ENCODE measurements around the gene PDYN.

Gene PDYN

DNA sequence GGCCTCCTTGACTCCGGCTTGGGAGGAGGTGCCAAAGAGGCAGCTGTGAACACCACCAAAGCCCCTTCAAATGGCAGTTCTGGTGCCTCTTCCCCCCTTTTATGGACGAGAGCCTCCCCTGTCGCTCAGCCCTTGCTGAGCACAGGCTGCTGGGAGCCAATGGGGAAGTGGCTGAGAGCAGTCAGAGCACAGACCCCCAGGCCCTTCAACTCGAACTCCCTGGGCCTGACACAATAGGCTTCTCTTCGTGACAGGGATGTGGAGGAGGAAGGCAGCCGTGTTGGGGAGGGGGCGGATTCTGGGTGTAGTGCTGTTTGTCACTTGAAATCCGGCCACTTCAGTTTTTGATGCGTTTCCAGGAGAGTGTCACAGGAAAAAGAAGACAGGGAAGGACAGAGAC lies at the start of gene PDYN:
PDYN (minus strand) TSS at position 73 of the 400 bp plus-strand sequence. CDS start 10,974 bp downstream, outside the sequence.
- Histone ChIP-seq H3K4me3 (ENCODE audit: low read depth in 1 of 2, low read length in 2 of 2) (no peak within 1 kb of the TSS), H3K36me3 (ENCODE audit: insufficient read depth, low read length) (no peaks in the 10 kb centered on the region), H3K9me3 (ENCODE audit: insufficient read depth, low read length, severe bottlenecking) (no peaks in the 10 kb centered on the region), H3K27me3 (ENCODE audit: insufficient read depth, low read length, poor library complexity) (peaks cover 39% of the 10 kb centered on the region), H4K20me1 (ENCODE audit: insufficient read depth, low read length) (peaks cover 12% of the 10 kb centered on the region; the same call in 1 of the 2 replicates), H3K4me2 (ENCODE audit: insufficient read depth, low read length) (no peak within 1 kb of the TSS), H2AFZ (ENCODE audit: low read depth, low read length) (no peak within 1 kb of the TSS), H3K9ac (ENCODE audit: low read depth, low read length) (no peak within 1 kb of the TSS), H3K4me1 (ENCODE audit: insufficient read depth, low read length) (no peaks in the 10 kb centered on the region), H3K27ac (ENCODE audit: low read length) (no peak within 1 kb of the TSS), H3K79me2 (ENCODE audit: insufficient read depth, low read length) (no peaks in the 10 kb centered on the region)
- no peak for TF ChIP-seq EZH2 (IDR thresholded peaks at IDR 0.05; ENCODE audit: borderline replicate concordance, low read depth, low read length, severe bottlenecking)
- TF ChIP-seq, protein P1, sequence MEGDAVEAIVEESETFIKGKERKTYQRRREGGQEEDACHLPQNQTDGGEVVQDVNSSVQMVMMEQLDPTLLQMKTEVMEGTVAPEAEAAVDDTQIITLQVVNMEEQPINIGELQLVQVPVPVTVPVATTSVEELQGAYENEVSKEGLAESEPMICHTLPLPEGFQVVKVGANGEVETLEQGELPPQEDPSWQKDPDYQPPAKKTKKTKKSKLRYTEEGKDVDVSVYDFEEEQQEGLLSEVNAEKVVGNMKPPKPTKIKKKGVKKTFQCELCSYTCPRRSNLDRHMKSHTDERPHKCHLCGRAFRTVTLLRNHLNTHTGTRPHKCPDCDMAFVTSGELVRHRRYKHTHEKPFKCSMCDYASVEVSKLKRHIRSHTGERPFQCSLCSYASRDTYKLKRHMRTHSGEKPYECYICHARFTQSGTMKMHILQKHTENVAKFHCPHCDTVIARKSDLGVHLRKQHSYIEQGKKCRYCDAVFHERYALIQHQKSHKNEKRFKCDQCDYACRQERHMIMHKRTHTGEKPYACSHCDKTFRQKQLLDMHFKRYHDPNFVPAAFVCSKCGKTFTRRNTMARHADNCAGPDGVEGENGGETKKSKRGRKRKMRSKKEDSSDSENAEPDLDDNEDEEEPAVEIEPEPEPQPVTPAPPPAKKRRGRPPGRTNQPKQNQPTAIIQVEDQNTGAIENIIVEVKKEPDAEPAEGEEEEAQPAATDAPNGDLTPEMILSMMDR (IDR thresholded peaks at IDR 0.05; ENCODE audit: borderline replicate concordance, extremely low read depth, low read length, poor library complexity, severe bottlenecking) = no peak
- ATAC-seq (ENCODE audit: insufficient read depth, low read depth) (no peak), DNase-seq (no peak)

GRCh38 chr20:2042400-2042799 lies 48.5 kb upstream of the PDYN start:
- no peak for DNase-seq
- no peaks in the 10 kb centered on the region for H3K4me1 ChIP-seq (ENCODE audit: insufficient read depth, low read length)
- H3K9ac ChIP-seq (ENCODE audit: low read depth, low read length) = no peak overlapping the region
- 0 out of 2 replicates have a peak, but pooled peaks cover 4% of the 10 kb centered on the region for H4K20me1 ChIP-seq (ENCODE audit: insufficient read depth, low read length)
- H3K36me3 ChIP-seq (ENCODE audit: insufficient read depth, low read length) = no peaks in the 10 kb centered on the region
- H3K27me3 ChIP-seq (ENCODE audit: insufficient read depth, low read length, poor library complexity) = peaks cover 57% of the 10 kb centered on the region
- no peaks in the 10 kb centered on the region for H3K9me3 ChIP-seq (ENCODE audit: insufficient read depth, low read length, severe bottlenecking)
- H3K4me3 ChIP-seq (ENCODE audit: low read depth in 1 of 2, low read length in 2 of 2) = no peak overlapping the region
- H3K27ac ChIP-seq (ENCODE audit: low read length) = no peak overlapping the region
- TF ChIP-seq, protein P1 (IDR thresholded peaks at IDR 0.05; ENCODE audit: borderline replicate concordance, extremely low read depth, low read length, poor library complexity, severe bottlenecking) = no peak
- no peak for TF ChIP-seq EZH2 (IDR thresholded peaks at IDR 0.05; ENCODE audit: borderline replicate concordance, low read depth, low read length, severe bottlenecking)
- no peak overlapping the region for H2AFZ ChIP-seq (ENCODE audit: low read depth, low read length)
- no peak overlapping the region for H3K4me2 ChIP-seq (ENCODE audit: insufficient read depth, low read length)
- no peak for ATAC-seq (ENCODE audit: insufficient read depth, low read depth)
- H3K79me2 ChIP-seq (ENCODE audit: insufficient read depth, low read length) = no peaks in the 10 kb centered on the region

GRCh38 chr20:2038161-2038560 lies 44.3 kb upstream of the PDYN start:
- H2AFZ ChIP-seq (ENCODE audit: low read depth, low read length) = no peak overlapping the region
- no peak for TF ChIP-seq EZH2 (IDR thresholded peaks at IDR 0.05; ENCODE audit: borderline replicate concordance, low read depth, low read length, severe bottlenecking)
- TF ChIP-seq, protein P1 (IDR thresholded peaks at IDR 0.05; ENCODE audit: borderline replicate concordance, extremely low read depth, low read length, poor library complexity, severe bottlenecking) = no peak
- ATAC-seq (ENCODE audit: insufficient read depth, low read depth) = no peak

More at GRCh38 chr20:2038161-2038560, 44.3 kb upstream of the PDYN start:
- no peaks in the 10 kb centered on the region for H3K4me1 ChIP-seq (ENCODE audit: insufficient read depth, low read length)
- H3K27ac ChIP-seq (ENCODE audit: low read length) = no peak overlapping the region
- no peak overlapping the region for H3K9ac ChIP-seq (ENCODE audit: low read depth, low read length)
- H3K79me2 ChIP-seq (ENCODE audit: insufficient read depth, low read length) = no peaks in the 10 kb centered on the region
- H4K20me1 ChIP-seq (ENCODE audit: insufficient read depth, low read length) = 0 out of 2 replicates have a peak, but pooled peaks cover 4% of the 10 kb centered on the region
- H3K9me3 ChIP-seq (ENCODE audit: insufficient read depth, low read length, severe bottlenecking) = no peaks in the 10 kb centered on the region
- no peaks in the 10 kb centered on the region for H3K36me3 ChIP-seq (ENCODE audit: insufficient read depth, low read length)
- H3K27me3 ChIP-seq (ENCODE audit: insufficient read depth, low read length, poor library complexity) = peaks cover 54% of the 10 kb centered on the region
- no peak for DNase-seq
- H3K4me2 ChIP-seq (ENCODE audit: insufficient read depth, low read length) = no peak overlapping the region
- H3K4me3 ChIP-seq (ENCODE audit: low read depth in 1 of 2, low read length in 2 of 2) = no peak overlapping the region
